Testis (tissue), 2 donors: Measurements from ENCODE around the gene FAXDC2.

ENCODE experiments used
- POLR2A ChIP-seq: fragments of 450-650 bp; IDR thresholded peaks from one replicate; pipeline ENCODE4 v1.6.1; 2017; ENCODE audit warnings: antibody characterized with exemption, mild to moderate bottlenecking, moderate library complexity
- TF ChIP-seq, protein P1 (sequence below), 3 experiments: fragments of 450-650 bp in 2 of 3; fragments of 200-600 bp in 1 of 3; sonication (generic) in 1 of 3; IDR thresholded peaks; one replicate each; pipeline ENCODE4 v1.5.1; 2016 to 2019; ENCODE audit warnings: antibody characterized with exemption in 3 of 3, mild to moderate bottlenecking in 2 of 3, moderate library complexity in 1 of 3

DNA sequence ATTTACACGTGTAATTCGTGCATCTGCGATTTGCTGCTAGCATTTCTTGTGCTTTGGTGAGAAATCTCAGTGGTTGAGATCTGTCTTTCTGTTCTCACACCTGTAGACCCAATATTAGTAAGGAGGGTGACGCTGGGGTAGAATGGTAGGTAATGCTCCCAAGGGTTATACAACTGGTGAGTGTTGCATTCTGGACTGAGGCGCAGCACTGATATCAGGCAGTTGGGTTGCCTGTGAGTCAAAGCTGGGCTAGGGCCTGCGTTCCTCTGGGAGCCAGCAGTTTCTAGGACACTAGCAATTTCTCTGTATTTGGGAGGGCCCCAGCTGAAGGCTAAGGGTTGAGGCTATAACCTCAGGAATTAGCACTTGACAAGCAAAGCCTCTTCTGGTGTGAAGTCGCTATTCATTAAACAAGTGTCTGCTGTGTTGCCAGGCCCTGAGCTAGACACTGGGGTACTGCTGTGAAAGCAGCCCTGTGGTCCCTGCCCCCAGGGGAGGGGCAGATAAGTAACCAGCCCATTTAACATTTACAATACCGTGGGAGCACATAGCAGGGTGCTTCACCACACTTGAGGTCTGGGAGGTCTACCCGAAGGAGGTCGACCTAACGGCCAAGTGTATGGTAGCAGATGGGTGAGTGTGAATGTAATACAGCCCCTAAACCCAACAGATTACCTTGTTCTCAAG is 66.5 kb downstream of the FAXDC2 start:
- TF ChIP-seq, protein P1, sequence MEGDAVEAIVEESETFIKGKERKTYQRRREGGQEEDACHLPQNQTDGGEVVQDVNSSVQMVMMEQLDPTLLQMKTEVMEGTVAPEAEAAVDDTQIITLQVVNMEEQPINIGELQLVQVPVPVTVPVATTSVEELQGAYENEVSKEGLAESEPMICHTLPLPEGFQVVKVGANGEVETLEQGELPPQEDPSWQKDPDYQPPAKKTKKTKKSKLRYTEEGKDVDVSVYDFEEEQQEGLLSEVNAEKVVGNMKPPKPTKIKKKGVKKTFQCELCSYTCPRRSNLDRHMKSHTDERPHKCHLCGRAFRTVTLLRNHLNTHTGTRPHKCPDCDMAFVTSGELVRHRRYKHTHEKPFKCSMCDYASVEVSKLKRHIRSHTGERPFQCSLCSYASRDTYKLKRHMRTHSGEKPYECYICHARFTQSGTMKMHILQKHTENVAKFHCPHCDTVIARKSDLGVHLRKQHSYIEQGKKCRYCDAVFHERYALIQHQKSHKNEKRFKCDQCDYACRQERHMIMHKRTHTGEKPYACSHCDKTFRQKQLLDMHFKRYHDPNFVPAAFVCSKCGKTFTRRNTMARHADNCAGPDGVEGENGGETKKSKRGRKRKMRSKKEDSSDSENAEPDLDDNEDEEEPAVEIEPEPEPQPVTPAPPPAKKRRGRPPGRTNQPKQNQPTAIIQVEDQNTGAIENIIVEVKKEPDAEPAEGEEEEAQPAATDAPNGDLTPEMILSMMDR (IDR thresholded peaks at IDR 0.05), result no peak
- TF ChIP-seq POLR2A, result no peak
